Breast epithelium (tissue), 3 donors: ENCODE measurements around the gene C3orf18.

Experiments
- CTCF ChIP-seq, 3 donors: fragments of 450-650 bp; IDR thresholded peaks; one replicate each; pipeline ENCODE4 v1.5.1; 2016 to 2017; ENCODE audit warnings: antibody characterized with exemption in 3 of 3, mild to moderate bottlenecking in 3 of 3, moderate library complexity in 3 of 3
- POLR2A ChIP-seq: fragments of 450-650 bp; IDR thresholded peaks from one replicate; pipeline ENCODE4 v1.6.1; 2016; ENCODE audit warnings: antibody characterized with exemption, mild to moderate bottlenecking, moderate library complexity
- POLR2AphosphoS5 ChIP-seq, 3 donors: sonication (generic); formaldehyde crosslinking; IDR thresholded peaks; one replicate each; pipeline ENCODE4 v1.6.1; 2017; ENCODE audit warnings: antibody characterized with exemption in 3 of 3

DNA sequence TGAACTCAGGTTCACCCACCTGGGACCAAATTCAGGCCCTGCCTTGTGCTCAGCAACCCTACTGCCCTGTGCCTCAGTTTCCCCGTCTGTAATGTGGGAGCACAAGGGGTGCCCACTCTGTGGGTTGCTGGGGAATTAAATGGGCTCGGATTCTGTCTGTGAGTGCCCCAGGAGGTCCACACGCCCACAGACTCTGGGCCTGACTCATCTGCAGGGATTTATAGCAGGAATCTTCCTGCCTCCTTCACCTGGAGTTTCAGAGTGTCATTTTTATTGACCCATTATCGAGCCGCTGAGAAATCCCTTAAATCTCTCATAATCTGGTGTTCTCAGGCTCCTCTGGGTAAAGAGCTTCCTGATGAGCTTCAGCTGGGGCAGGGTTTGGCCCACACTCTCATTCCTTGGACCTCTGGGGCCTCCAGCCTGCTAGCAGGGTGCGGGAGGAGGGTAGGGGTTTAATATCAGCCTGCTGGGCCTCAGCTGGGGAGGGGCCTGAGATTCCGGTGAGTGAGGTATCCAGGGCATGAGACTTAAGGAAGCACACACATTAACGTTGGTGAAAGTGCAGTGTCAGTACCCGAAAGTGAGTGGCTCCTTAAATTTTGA is 16.4 kb downstream of the C3orf18 start:
- no peak for TF ChIP-seq POLR2AphosphoS5 (IDR thresholded peaks at IDR 0.05)
- TF ChIP-seq CTCF (IDR thresholded peaks at IDR 0.05), result no peak
- TF ChIP-seq POLR2A, result no peak
